Measurements from ENCODE around the gene CGB5.
"Not testable (repeated sequence)": the region's sequence is repeated elsewhere in the genome, so short reads cannot be mapped to it uniquely, and the experiment has no call there.

The CGB5 gene

GRCh38 chr19:49043548-49043947 is at the start of gene CGB5:
TSS of gene CGB5 (plus strand) at chr19:49043848. CDS start at chr19:49044210, 362 bp downstream.
- DNase-seq (ENCODE audit: low read depth): not testable (repeated sequence)

DNA sequence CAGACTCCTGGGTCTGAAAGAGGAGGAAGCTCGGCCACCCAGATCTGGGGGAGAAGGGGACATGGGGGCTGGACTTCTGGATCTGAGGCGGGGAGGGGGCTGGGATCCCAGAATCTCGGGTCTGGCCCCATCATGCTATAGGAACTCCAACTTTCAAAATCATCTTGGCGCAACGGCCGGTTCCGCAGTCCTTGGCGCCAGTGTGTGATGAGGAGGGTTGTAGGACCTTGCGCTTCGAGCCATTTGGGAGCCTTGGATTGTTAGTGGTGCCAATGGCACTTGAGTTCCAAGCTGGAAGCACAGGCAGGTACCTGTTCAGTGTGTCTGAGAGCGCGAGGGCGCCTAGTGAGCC is 49.6 kb upstream of the CGB5 start:
- DNase-seq (ENCODE audit: low read depth): no peak

- peak; percentile 31 for DNase-seq (ENCODE audit: low read depth)
Measured at GRCh38 chr19:48997972-48998371, 45.7 kb upstream of the CGB5 start.

GRCh38 chr19:48999481-49000325 is 43.9 kb upstream of the CGB5 start:
- peak; percentile 36 for DNase-seq (ENCODE audit: low read depth)

DNA sequence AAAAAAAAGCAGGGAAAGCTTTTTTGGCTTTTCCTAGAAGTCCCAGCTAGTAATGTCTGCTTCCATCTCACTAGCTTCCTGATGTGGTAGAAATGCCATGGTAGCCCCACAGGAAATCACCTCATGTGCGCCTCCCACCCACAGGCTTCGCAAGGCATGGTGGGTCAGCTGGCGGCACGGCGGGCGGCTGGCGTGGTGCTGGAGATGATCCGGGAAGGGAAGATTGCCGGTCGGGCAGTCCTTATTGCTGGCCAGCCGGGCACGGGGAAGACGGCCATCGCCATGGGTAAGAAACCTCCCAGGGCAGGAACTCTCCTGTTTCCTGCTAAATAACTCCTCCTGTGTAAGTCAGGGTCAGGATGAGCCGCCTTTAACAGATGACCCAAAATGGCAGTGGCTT is 39.5 kb upstream of the CGB5 start:
- no peak for DNase-seq (ENCODE audit: low read depth)

DNA sequence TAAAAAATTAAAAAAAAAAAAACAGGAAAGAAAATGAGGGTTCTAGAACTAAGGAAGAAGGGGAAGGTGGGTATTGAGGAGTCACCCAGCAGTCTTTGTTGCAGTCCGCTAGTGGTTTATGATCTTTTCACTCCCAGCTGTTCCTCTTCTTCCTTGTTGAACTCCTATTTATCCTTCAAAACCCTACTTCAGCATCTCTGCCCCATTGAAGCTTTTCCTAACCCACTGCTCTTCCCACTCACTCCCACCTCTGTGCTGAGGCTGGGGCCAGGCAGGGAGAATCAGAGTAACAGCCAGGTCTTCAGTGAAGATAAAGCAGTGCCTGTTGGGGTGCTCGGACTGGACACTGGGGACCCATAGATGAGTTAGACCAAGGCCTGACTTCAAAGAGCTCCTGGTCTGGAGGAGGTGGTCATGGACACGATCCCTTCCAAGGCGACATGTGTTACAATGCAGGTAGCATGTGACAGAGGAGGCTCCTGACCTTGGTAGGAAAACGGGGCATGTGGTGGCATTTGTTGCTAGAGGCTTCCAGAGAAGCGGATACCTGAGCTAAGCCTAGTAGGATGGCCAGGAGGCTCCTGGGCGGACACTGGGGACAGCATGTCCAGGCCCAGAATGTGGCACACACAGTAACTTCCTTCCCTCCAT is 38.6 kb upstream of the CGB5 start:
- DNase-seq (ENCODE audit: low read depth): no peak

DNA sequence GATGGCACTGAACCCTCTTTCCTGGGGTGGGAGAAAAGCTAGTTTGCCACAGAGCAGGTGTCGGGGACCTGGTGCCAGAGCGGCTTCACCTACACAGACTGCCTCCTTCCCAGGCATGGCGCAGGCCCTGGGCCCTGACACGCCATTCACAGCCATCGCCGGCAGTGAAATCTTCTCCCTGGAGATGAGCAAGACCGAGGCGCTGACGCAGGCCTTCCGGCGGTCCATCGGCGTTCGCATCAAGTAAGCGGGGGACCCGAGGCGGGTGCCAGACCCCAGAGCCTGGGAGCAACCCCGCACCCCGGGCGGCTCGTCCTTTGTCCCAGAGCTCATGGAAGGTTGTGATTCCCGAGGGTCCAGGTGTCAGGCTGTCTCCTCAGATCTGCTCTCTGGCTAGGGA is 36.7 kb upstream of the CGB5 start:
- no peak for DNase-seq (ENCODE audit: low read depth)

GRCh38 chr19:49009828-49010227 is 33.8 kb upstream of the CGB5 start:
- no peak for DNase-seq (ENCODE audit: low read depth)

- DNase-seq (ENCODE audit: low read depth): no peak
Measured at GRCh38 chr19:49010453-49010852, 33.2 kb upstream of the CGB5 start.

GRCh38 chr19:49011194-49011593 is 32.5 kb upstream of the CGB5 start:
- DNase-seq (ENCODE audit: low read depth): no peak

DNA sequence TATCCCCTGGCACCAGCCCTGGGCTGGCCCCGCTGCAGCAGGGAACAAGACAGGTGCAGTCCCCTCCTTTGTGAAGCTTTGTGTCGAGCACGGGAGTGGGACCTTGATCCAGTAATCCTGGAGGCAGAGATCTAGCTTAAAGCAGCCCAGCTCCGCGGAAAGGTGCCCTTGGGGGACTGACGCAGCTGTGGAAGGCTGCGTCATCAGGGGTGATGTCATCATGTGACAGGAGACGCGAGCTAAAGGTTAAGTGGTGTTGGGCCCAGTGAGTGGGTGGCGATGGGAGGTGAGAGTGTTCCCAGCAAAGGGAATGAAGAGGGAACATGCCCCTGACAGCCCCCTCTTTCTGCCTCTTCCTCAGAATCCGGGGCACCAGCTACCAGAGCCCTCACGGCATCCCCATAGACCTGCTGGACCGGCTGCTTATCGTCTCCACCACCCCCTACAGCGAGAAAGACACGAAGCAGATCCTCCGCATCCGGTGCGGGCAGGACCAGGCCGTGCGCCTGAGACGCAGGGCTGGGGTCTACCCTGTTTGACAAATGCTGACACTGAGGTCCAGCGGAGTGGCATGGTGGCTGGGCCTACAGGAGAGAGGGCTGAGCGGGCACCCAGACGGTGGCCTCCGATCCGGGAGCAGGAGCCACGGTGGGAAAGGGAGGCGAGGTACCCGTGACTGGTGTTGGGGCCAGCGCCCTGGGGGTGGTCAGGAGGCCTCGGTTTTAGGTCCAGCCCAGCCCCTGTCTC is 29.4 kb upstream of the CGB5 start:
- no peak for DNase-seq (ENCODE audit: low read depth)

DNA sequence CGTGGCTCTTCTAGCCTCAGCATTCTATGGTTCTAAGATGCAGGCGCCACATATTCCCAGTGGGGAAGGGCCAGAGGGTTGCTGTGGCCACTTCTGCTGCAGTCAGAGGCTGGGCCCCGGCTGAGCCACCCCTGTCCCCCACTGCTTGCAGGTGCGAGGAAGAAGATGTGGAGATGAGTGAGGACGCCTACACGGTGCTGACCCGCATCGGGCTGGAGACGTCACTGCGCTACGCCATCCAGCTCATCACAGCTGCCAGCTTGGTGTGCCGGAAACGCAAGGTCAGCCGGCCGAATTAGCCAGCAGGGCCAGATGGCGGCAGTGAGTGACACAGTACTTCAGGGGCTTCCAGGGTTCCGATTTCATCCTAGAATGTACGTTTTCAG is 28.8 kb upstream of the CGB5 start:
- DNase-seq (ENCODE audit: low read depth): no peak

DNA sequence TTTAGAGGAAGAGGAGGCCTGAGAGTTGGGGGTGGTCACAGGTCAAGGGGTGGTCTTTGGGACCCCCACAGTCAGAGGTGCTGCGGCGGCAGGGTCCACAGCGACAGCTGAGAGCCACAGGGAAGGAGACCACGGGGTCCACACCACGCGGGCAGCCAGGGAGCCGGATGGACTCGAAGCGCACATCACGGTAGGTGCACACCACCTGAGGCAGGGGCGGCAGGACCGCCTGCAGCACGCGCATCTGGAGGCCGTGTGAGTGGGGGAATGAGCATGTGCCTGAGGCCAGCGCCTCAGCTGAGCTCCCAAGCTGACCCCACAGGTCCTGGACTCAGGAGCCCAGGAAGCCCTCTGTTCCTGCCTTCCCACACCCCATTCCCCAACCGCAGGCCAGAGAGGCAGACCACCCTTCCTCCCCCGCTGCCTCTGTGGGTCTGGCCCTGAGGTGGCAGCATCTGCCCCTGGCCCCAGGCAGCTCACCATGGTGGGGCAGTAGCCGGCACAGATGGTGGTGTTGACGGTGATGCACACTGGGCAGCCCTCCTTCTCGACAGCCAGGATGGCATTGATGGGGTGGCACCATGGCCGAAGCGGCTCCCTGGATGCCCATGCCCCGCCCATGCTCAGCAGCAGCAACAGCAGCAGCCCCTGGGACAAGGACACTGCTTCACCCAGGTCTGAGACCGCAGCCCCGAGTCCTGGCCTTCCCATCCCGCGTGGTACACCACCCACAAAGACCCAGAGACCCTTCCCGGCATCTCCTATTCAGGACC is 27.4 kb upstream of the CGB5 start:
- DNase-seq (ENCODE audit: low read depth): no peak

GRCh38 chr19:49017041-49017665 is 26.5 kb upstream of the CGB5 start, which contains the start of gene LHB:
TSS of gene LHB (minus strand) at chr19:49017091. CDS start at chr19:49017081, 10 bp downstream.
- no peak for DNase-seq (ENCODE audit: low read depth)

GRCh38 chr19:49017666-49018351 is 25.8 kb upstream of the CGB5 start:
- no peak for DNase-seq (ENCODE audit: low read depth)

DNA sequence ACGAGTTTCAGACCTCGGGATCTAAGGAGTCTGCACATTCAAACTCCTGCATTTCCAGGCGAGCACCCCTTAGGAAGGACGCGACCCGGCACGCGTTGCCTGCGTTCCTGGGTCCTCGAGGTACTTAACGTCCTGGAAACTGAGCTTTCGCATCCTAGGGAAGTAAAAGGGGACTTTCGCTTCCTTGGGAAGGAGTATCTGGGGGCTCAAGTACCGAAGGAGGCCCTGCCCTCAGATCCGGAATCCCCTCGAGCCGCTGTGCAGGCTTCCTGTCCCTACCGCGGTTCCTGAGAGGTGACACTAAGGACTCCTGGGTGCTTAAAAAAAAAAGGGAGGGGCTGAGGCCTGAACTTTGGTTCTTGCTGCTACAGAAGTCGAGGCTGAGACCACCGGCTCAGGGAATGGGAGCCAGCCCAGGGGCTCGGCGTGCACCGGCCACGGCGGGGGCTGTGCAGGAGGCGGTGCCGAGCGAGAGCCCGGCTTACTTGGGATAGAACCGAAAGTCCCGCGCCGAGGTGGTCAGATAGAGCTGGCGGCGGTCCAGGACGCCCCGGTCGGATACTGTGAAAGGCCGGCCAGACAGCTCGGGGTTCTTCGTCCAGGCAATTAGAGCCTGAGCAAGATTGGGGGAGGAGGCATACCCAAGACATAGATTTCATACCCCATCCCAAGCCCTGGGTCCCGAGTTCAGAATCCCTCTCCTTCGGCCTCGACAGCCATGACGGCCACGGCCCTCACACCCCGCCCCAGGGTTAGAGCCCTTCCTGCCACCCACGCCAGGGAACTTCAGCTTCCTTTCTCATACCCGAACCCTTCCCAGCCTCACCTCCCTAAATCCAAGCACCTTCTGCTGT is 25.0 kb upstream of the CGB5 start:
- not testable (repeated sequence) for DNase-seq (ENCODE audit: low read depth)

- peak; percentile 45 for DNase-seq (ENCODE audit: low read depth)
Measured at GRCh38 chr19:49019242-49019932, 24.3 kb upstream of the CGB5 start.

- DNase-seq (ENCODE audit: low read depth): no peak
Measured at GRCh38 chr19:49020342-49020741, 23.3 kb upstream of the CGB5 start.

Data from stimulated activated CD8-positive, alpha-beta memory T cell treated with anti-CD3 and anti-CD28 coated beads, Interleukin-7, amount 100 ng/mL, for 24 hours (primary cell).